Measurements from ENCODE around the gene VSIG8.
A peak's percentile ranks its signal among the peaks of the same experiment; 100 is the strongest.
"Not testable (repeated sequence)": the region's sequence is repeated elsewhere in the genome, so short reads cannot be mapped to it uniquely, and the experiment has no call there.

VSIG8 gene

GRCh38 chr1:159862557-159862956 is at the start of gene VSIG8:
TSS of gene VSIG8 (minus strand) at chr1:159862657. CDS start at chr1:159862521, 136 bp downstream.
- DNase-seq (ENCODE audit: low read depth): no peak
- no peak within 1 kb of the TSS for H3K4me3 ChIP-seq (ENCODE audit: low read depth, low read length)
- no peak for TF ChIP-seq MAX (IDR thresholded peaks at IDR 0.05; ENCODE audit: low read depth, low read length)
- TF ChIP-seq MYC (IDR thresholded peaks at IDR 0.05; ENCODE audit: low read depth, low read length): no peak
- TF ChIP-seq CTCF (IDR thresholded peaks at IDR 0.05; ENCODE audit: low read depth, low read length): no peak
- TF ChIP-seq POLR2A (IDR thresholded peaks at IDR 0.05; ENCODE audit: extremely low read depth, insufficient read length): no peak

GRCh38 chr1:159911326-159912070 is 49.0 kb upstream of the VSIG8 start:
- no peak overlapping the region for H3K4me3 ChIP-seq (ENCODE audit: low read depth, low read length)
- peak; percentile 45 for DNase-seq (ENCODE audit: low read depth)
- no peak for TF ChIP-seq CTCF (IDR thresholded peaks at IDR 0.05; ENCODE audit: low read depth, low read length)
- TF ChIP-seq MAX (IDR thresholded peaks at IDR 0.05; ENCODE audit: low read depth, low read length): no peak
- no peak for TF ChIP-seq MYC (IDR thresholded peaks at IDR 0.05; ENCODE audit: low read depth, low read length)
- TF ChIP-seq POLR2A (IDR thresholded peaks at IDR 0.05; ENCODE audit: extremely low read depth, insufficient read length): no peak

- no peak for DNase-seq (ENCODE audit: low read depth)
- no peak for TF ChIP-seq MAX (IDR thresholded peaks at IDR 0.05; ENCODE audit: low read depth, low read length)
- no peak for TF ChIP-seq POLR2A (IDR thresholded peaks at IDR 0.05; ENCODE audit: extremely low read depth, insufficient read length)
- TF ChIP-seq MYC (IDR thresholded peaks at IDR 0.05; ENCODE audit: low read depth, low read length): no peak
- no peak for TF ChIP-seq CTCF (IDR thresholded peaks at IDR 0.05; ENCODE audit: low read depth, low read length)
- no peak overlapping the region for H3K4me3 ChIP-seq (ENCODE audit: low read depth, low read length)
Observed at GRCh38 chr1:159908031-159908940, 45.8 kb upstream of the VSIG8 start.

GRCh38 chr1:159906960-159907359 is 44.5 kb upstream of the VSIG8 start:
- no peak overlapping the region for H3K4me3 ChIP-seq (ENCODE audit: low read depth, low read length)
- no peak for TF ChIP-seq MAX (IDR thresholded peaks at IDR 0.05; ENCODE audit: low read depth, low read length)
- no peak for TF ChIP-seq POLR2A (IDR thresholded peaks at IDR 0.05; ENCODE audit: extremely low read depth, insufficient read length)
- TF ChIP-seq CTCF (IDR thresholded peaks at IDR 0.05; ENCODE audit: low read depth, low read length): no peak
- TF ChIP-seq MYC (IDR thresholded peaks at IDR 0.05; ENCODE audit: low read depth, low read length): no peak
- DNase-seq (ENCODE audit: low read depth): no peak

GRCh38 chr1:159904036-159904435 is 41.6 kb upstream of the VSIG8 start:
- H3K4me3 ChIP-seq (ENCODE audit: low read depth, low read length); DNase-seq (ENCODE audit: low read depth): not testable (repeated sequence)

GRCh38 chr1:159902541-159902940 is 40.1 kb upstream of the VSIG8 start:
- H3K4me3 ChIP-seq (ENCODE audit: low read depth, low read length): no peak overlapping the region
- TF ChIP-seq MAX (IDR thresholded peaks at IDR 0.05; ENCODE audit: low read depth, low read length): no peak
- TF ChIP-seq MYC (IDR thresholded peaks at IDR 0.05; ENCODE audit: low read depth, low read length): no peak
- TF ChIP-seq POLR2A (IDR thresholded peaks at IDR 0.05; ENCODE audit: extremely low read depth, insufficient read length): no peak
- TF ChIP-seq CTCF (IDR thresholded peaks at IDR 0.05; ENCODE audit: low read depth, low read length): no peak
- no peak for DNase-seq (ENCODE audit: low read depth)
